Ishikawa (cell line): ENCODE measurements around the gene EIF3L.
A peak's percentile ranks its signal among the peaks of the same experiment; 100 is the strongest.

Experiments used
- CEBPB ChIP-seq: IDR thresholded peaks from 2 replicates; pipeline ENCODE4 v1.6.1; 2012
- CREB1 ChIP-seq: IDR thresholded peaks from 2 replicates; pipeline ENCODE4 v1.6.1; 2012; ENCODE audit warnings: low read depth
- EGR1 ChIP-seq: IDR thresholded peaks from 2 replicates; pipeline ENCODE4 v1.6.1; 2012
- EP300 ChIP-seq: IDR thresholded peaks from 2 replicates; pipeline ENCODE4 v1.6.1; 2012; ENCODE audit warnings: borderline replicate concordance
- FOXM1 ChIP-seq: IDR thresholded peaks from 2 replicates; pipeline ENCODE4 v1.6.1; 2012; ENCODE audit warnings: low read depth, borderline replicate concordance
- NFIC ChIP-seq: IDR thresholded peaks from 2 replicates; pipeline ENCODE4 v1.6.1; 2012
- RAD21 ChIP-seq: IDR thresholded peaks from 2 replicates; pipeline ENCODE4 v1.6.1; 2012; ENCODE audit warnings: low read depth
- TAF1 ChIP-seq: IDR thresholded peaks from 2 replicates; pipeline ENCODE4 v1.6.1; 2012; ENCODE audit warnings: low read depth, mild to moderate bottlenecking
- TCF12 ChIP-seq: IDR thresholded peaks from 2 replicates; pipeline ENCODE4 v1.6.1; 2012; ENCODE audit warnings: low read depth
- TEAD4 ChIP-seq: IDR thresholded peaks from 2 replicates; pipeline ENCODE4 v1.6.1; 2012
- YY1 ChIP-seq: IDR thresholded peaks from 2 replicates; pipeline ENCODE4 v1.6.1; 2012; ENCODE audit warnings: low read depth
- ZBTB7A ChIP-seq: IDR thresholded peaks from 2 replicates; pipeline ENCODE4 v1.6.1; 2012; ENCODE audit warnings: low read depth
- TF ChIP-seq, protein P1 (sequence below): IDR thresholded peaks from 2 replicates; pipeline ENCODE4 v1.6.1; 2012
- TF ChIP-seq, protein P2 (sequence below): IDR thresholded peaks from 2 replicates; pipeline ENCODE4 v1.6.1; 2012; ENCODE audit warnings: low read depth, mild to moderate bottlenecking
- TF ChIP-seq, protein P3 (sequence below): IDR thresholded peaks from 2 replicates; pipeline ENCODE4 v1.6.1; 2012

Gene EIF3L

DNA sequence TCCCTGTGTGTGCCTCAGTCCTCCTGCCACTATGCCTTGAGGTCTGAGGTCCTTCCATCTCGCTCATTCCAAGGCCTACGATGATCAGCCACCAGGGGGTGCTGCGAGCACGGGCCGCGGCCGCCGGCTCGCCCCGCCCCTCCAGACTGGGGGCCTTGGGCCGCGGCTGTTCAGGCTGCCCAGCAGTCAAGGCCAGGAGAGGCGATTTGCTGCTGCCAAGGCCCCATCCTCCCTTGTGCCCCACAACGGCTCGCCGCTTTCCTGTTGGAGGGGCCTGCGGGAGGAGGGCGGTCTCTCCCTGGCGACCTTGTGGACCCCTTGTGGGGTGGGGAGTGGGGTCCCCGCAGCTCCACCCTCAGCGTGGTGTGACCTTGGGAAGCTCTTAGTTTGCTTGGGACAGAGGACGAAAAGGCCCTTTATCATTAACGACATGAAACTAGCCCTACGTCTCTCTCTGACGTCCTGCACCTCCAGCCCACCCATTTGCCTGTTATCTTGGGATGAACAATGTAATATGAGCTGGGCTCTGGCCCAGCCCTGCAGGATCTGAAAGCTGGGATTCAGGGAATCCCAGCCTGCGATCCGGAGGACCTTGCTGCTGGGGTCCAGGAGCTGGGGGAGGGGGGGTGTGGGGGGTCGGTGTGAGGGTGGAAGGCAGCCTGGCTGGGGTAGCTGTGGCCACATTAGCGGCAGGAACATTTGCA is 31.4 kb upstream of the EIF3L start:
- no peak for TF ChIP-seq YY1
- 0 out of 2 replicates have a peak, but pooled peaks have one; percentile 17 for TF ChIP-seq NFIC
- no peak for TF ChIP-seq EP300
- TF ChIP-seq, protein P1, sequence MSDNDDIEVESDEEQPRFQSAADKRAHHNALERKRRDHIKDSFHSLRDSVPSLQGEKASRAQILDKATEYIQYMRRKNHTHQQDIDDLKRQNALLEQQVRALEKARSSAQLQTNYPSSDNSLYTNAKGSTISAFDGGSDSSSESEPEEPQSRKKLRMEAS: no peak
- TF ChIP-seq FOXM1: no peak
- no peak; the same call in 1 of the 2 replicates for TF ChIP-seq TEAD4
- TF ChIP-seq EGR1: no peak
- TF ChIP-seq TCF12: 0 out of 2 replicates have a peak, but pooled peaks have one; percentile 23
- TF ChIP-seq TAF1: no peak
- TF ChIP-seq CREB1: no peak
- peak; percentile 80; the same call in 1 of the 2 replicates for TF ChIP-seq ZBTB7A
- TF ChIP-seq RAD21: peak; percentile 82
- TF ChIP-seq CEBPB: no peak
- TF ChIP-seq, protein P2, sequence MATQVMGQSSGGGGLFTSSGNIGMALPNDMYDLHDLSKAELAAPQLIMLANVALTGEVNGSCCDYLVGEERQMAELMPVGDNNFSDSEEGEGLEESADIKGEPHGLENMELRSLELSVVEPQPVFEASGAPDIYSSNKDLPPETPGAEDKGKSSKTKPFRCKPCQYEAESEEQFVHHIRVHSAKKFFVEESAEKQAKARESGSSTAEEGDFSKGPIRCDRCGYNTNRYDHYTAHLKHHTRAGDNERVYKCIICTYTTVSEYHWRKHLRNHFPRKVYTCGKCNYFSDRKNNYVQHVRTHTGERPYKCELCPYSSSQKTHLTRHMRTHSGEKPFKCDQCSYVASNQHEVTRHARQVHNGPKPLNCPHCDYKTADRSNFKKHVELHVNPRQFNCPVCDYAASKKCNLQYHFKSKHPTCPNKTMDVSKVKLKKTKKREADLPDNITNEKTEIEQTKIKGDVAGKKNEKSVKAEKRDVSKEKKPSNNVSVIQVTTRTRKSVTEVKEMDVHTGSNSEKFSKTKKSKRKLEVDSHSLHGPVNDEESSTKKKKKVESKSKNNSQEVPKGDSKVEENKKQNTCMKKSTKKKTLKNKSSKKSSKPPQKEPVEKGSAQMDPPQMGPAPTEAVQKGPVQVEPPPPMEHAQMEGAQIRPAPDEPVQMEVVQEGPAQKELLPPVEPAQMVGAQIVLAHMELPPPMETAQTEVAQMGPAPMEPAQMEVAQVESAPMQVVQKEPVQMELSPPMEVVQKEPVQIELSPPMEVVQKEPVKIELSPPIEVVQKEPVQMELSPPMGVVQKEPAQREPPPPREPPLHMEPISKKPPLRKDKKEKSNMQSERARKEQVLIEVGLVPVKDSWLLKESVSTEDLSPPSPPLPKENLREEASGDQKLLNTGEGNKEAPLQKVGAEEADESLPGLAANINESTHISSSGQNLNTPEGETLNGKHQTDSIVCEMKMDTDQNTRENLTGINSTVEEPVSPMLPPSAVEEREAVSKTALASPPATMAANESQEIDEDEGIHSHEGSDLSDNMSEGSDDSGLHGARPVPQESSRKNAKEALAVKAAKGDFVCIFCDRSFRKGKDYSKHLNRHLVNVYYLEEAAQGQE: no peak
- TF ChIP-seq, protein P3, sequence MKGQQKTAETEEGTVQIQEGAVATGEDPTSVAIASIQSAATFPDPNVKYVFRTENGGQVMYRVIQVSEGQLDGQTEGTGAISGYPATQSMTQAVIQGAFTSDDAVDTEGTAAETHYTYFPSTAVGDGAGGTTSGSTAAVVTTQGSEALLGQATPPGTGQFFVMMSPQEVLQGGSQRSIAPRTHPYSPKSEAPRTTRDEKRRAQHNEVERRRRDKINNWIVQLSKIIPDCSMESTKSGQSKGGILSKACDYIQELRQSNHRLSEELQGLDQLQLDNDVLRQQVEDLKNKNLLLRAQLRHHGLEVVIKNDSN: no peak

DNA sequence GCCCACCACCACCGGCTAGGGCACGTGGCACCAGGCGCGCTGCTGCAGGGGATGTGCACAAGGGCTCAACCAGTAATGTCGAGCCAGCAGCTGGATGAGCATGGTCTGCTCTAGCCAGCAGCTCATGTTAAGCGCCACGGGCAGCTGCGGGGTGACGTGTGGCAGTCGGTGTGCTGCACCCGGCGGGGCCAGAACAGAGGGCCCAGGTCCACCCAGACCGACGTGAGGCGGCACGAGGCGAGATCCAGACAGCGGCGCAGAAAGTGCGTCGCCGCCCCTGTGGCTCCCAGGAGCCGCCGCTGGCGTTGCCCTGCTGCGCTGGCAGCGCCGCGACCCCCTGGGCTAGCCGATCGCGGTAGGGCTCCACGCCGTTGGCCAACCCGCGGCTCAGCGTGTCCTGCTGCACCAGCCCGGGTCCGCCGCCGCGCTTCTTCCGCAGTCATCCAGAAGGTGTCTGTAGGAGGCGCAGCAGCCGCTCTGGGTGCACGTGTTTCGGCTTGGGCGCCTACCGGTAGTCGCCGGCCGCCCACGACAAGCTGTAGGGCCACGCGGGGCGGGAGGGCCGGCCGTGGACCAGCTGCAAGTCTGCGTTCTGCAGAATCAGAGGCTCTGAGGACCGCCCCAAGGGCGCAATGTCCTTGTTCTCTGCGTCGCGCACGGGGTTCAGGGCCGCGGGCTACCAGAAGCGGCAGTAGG is 30.7 kb upstream of the EIF3L start:
- TF ChIP-seq EGR1: no peak
- no peak for TF ChIP-seq NFIC
- TF ChIP-seq CEBPB: no peak
- no peak for TF ChIP-seq TAF1
- no peak for TF ChIP-seq YY1
- TF ChIP-seq TEAD4: no peak
- no peak for TF ChIP-seq FOXM1
- TF ChIP-seq CREB1: no peak
- TF ChIP-seq, protein P2: no peak

DNA sequence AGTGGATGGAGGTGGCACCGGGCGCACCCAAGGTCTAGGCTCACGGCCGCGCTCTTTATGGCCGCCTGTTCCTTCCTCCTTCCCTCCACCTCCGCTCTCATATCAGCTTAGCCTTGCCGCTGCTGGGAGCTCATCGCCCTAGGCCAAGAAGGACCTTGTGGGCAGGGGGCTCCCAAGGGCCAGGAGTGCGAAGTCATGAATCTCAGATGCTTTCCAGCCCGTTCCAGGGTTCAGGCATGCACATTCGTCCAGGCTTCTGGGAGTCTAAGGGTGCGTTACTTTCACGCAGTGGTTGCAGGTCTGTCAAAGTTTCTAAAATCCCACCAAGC is 30.1 kb upstream of the EIF3L start:
- TF ChIP-seq EGR1 (no peak), CREB1 (no peak), EP300 (no peak)
- TF ChIP-seq, protein P2: no peak
- TF ChIP-seq, protein P1: no peak
- TF ChIP-seq, protein P3: no peak

DNA sequence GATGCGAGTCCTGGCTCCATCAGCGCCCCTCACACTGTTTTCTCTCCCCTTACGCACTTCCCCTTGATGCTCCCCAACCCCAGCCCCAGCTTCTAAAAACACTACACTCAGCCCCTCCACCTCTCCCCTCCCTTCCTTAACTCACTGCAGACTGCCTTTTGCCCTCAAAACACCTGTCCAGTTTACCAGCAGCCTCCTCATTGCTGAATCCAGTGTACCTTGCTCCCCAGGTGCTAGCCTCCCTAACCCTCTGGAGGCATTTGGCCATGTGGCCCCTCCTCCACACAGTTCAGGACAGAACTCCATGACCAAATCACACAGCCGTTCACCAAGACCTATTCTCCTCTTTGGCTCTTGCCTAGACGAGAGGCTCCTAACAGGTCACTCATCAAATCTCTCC is 28.9 kb upstream of the EIF3L start:
- TF ChIP-seq, protein P2: no peak
- no peak for TF ChIP-seq TCF12
- TF ChIP-seq TAF1: no peak
- no peak for TF ChIP-seq CEBPB
- no peak for TF ChIP-seq CREB1
- no peak for TF ChIP-seq RAD21
- TF ChIP-seq, protein P3: no peak
- TF ChIP-seq, protein P1: no peak
- TF ChIP-seq TEAD4: no peak
- TF ChIP-seq YY1: no peak
- no peak for TF ChIP-seq ZBTB7A
- no peak for TF ChIP-seq EGR1
